A549 (cell line): ENCODE measurements around the gene ARPC5L. TPM values are rescaled to one million over a fixed set of nuclear protein-coding genes. Genes with fewer than 3 reads are reported as not detected.

Source experiments
- ATAC-seq, 2 experiments: fragments of 200-7000 bp in 1 of 2; fragments of >200 bp in 1 of 2; cut with Nextera tagmentation in 1 of 2; cut with Tn5 transposase in 1 of 2; 3 replicates each; pipeline versions ENCODE4 v1.8.0 to v1.9.1; 2018 to 2020; ENCODE audit warnings: mild to moderate bottlenecking in 1 of 2, moderate library complexity in 1 of 2
- CTCF ChIA-PET: fragments of 300-600 bp; sonication (Branson Sonifier 250); formaldehyde crosslinking; extraction: SDS; loops from one replicate; lab custom pipeline; 2021; ENCODE audit warnings: antibody characterized with exemption, inconsistent platforms; lab: Yijun Ruan, JAX
- POLR2A ChIA-PET: fragments of 350-600 bp; formaldehyde crosslinking; extraction: SDS; loops from one replicate; lab custom pipeline; 2021; ENCODE audit warnings: antibody characterized with exemption, inconsistent platforms; lab: Yijun Ruan, JAX
- DNase-seq, 2 experiments: peaks; one replicate each; pipeline versions ENCODE4 v3.0.0 to v3.0.0-alpha.2; 2011 to 2016; ENCODE audit warnings: low read depth in 1 of 2, low spot score in 1 of 2
- FAIRE-seq: peaks from 2 replicates; lab custom pipeline; 2011; peaks lifted over from hg19 to GRCh38; lab: Jason Lieb, UNC
- H3K27ac ChIP-seq, 2 experiments: fragments of >200 bp; sonication (Bioruptor Twin); formaldehyde crosslinking; 3 replicates each; pipeline ENCODE4 v1.5.1; 2016 to 2017
- H3K4me1 ChIP-seq: fragments of >200 bp; sonication (Bioruptor Twin); formaldehyde crosslinking; 3 replicates; pipeline ENCODE4 v1.6.1; 2016
- H3K4me2 ChIP-seq: fragments of >200 bp; sonication (Bioruptor Twin); formaldehyde crosslinking; 3 replicates; pipeline ENCODE4 v1.6.1; 2016
- H3K4me3 ChIP-seq: fragments of >200 bp; sonication (Bioruptor Twin); formaldehyde crosslinking; 3 replicates; pipeline ENCODE4 v1.5.1; 2016
- H3K9me3 ChIP-seq: fragments of >200 bp; sonication (Bioruptor Twin); formaldehyde crosslinking; 3 replicates; pipeline ENCODE4 v1.6.1; 2016
- BHLHE40 ChIP-seq: IDR thresholded peaks from 2 replicates; pipeline ENCODE4 v1.6.1; 2012; ENCODE audit warnings: low read depth, low read length, inconsistent platforms
- CEBPB ChIP-seq, 2 experiments: fragments of >200 bp in 1 of 2; sonication (Bioruptor Twin) in 1 of 2; formaldehyde crosslinking in 1 of 2; IDR thresholded peaks; 2 replicates each; pipeline ENCODE4 v1.6.1; 2012 to 2016
- ESRRA ChIP-seq: fragments of 150-350 bp; IDR thresholded peaks from 2 replicates; pipeline ENCODE4 v1.6.1; 2014; ENCODE audit warnings: mild to moderate bottlenecking, low read length, borderline replicate concordance
- FOSB ChIP-seq: fragments of 250-450 bp; sonication (Bioruptor Pico); IDR thresholded peaks from 2 replicates; pipeline ENCODE4 v1.5.0; 2020; ENCODE audit warnings: mild to moderate bottlenecking, moderate library complexity
- HMGXB4 ChIP-seq: fragments of 250-450 bp; sonication (Bioruptor Pico); IDR thresholded peaks from 2 replicates; pipeline ENCODE4 v1.5.0; 2021; ENCODE audit warnings: mild to moderate bottlenecking, moderate library complexity, borderline replicate concordance
- HOXA7 ChIP-seq: fragments of 250-450 bp; sonication (Bioruptor Pico); IDR thresholded peaks from 2 replicates; pipeline ENCODE4 v1.5.0; 2020; ENCODE audit warnings: mild to moderate bottlenecking, moderate library complexity
- HOXB5 ChIP-seq: fragments of 250-450 bp; sonication (Bioruptor Pico); IDR thresholded peaks from 2 replicates; pipeline ENCODE4 v1.5.0; 2020; ENCODE audit warnings: mild to moderate bottlenecking, moderate library complexity
- MAFK ChIP-seq: fragments of 450-650 bp; IDR thresholded peaks from 2 replicates; pipeline ENCODE4 v1.6.1; 2014; ENCODE audit not compliant: partially characterized antibody
- PHF8 ChIP-seq: fragments of 200-600 bp; sonication (generic); IDR thresholded peaks from 2 replicates; pipeline ENCODE4 v1.6.1; 2016; ENCODE audit warnings: low read depth, mild to moderate bottlenecking, antibody characterized with exemption, moderate library complexity, borderline replicate concordance
- POLR2AphosphoS2 ChIP-seq: conservative IDR thresholded peaks from 2 replicates; pipeline ENCODE4 v1.6.1; 2012; ENCODE audit warnings: low read length, improper control_type of control experiment, inconsistent platforms
- RAD21 ChIP-seq, 2 experiments: fragments of >200 bp in 1 of 2; sonication (Bioruptor Twin) in 1 of 2; formaldehyde crosslinking in 1 of 2; IDR thresholded peaks in 1 of 2; conservative IDR thresholded peaks in 1 of 2; 2 replicates in 1 of 2; 3 replicates in 1 of 2; pipeline ENCODE4 v1.6.1; 2012 to 2018; ENCODE audit warnings: inconsistent platforms in 1 of 2
- RARB ChIP-seq: fragments of 250-450 bp; sonication (Bioruptor Pico); IDR thresholded peaks from 2 replicates; pipeline ENCODE4 v1.8.0; 2021; ENCODE audit warnings: mild to moderate bottlenecking, moderate library complexity
- RCOR1 ChIP-seq: fragments of 150-350 bp; IDR thresholded peaks from 2 replicates; pipeline ENCODE4 v1.6.1; 2014; ENCODE audit warnings: antibody characterized with exemption, low read length, low read depth
- REST ChIP-seq: fragments of 200-600 bp; sonication (generic); IDR thresholded peaks from 2 replicates; pipeline ENCODE4 v1.6.1; 2016; ENCODE audit warnings: antibody characterized with exemption, mild to moderate bottlenecking, moderate library complexity
- RNF2 ChIP-seq: fragments of 200-600 bp; sonication (generic); IDR thresholded peaks from 2 replicates; pipeline ENCODE4 v1.6.1; 2016; ENCODE audit warnings: low read depth, mild to moderate bottlenecking, antibody characterized with exemption, moderate library complexity, borderline replicate concordance
- USF2 ChIP-seq: fragments of 450-650 bp; IDR thresholded peaks from 2 replicates; pipeline ENCODE4 v1.6.1; 2014; ENCODE audit warnings: antibody characterized with exemption
- ZC3H11A ChIP-seq: fragments of 450-650 bp; IDR thresholded peaks from 2 replicates; pipeline ENCODE4 v1.6.1; 2014; ENCODE audit warnings: antibody characterized with exemption, mild to moderate bottlenecking
- ZNF302 ChIP-seq: fragments of 250-450 bp; sonication (Bioruptor Pico); IDR thresholded peaks from 2 replicates; pipeline ENCODE4 v1.9.0; 2021; ENCODE audit warnings: inconsistent platforms, mild to moderate bottlenecking, moderate library complexity
- ZSCAN20 ChIP-seq: fragments of 250-450 bp; sonication (Bioruptor Pico); IDR thresholded peaks from 2 replicates; pipeline ENCODE4 v1.8.0; 2022; ENCODE audit warnings: mild to moderate bottlenecking, moderate library complexity
- WGBS: methylation state at CpG from one replicate; pipeline ENCODE4 v1.1.6; 2017; ENCODE audit errors: missing lambda C conversion rate; 5-methylcytosine and 5-hydroxymethylcytosine counted together
- polyA plus RNA-seq, 4 experiments: library from polyadenylated mRNA; depleted of rRNA in 3 of 4; stranded (reverse); fragments of >200 nt; fragmentation: RNase III in 1 of 4; extraction: RNeasy Plus Mini Kit Qiagen cat#74134 plus additional on column Dnase treatment in 1 of 4; gene quantifications; 2 replicates in 3 of 4; 3 replicates in 1 of 4; pipeline ENCODE4 v1.2.3, GENCODE V29; 2011 to 2017

Gene ARPC5L
- polyA plus RNA-seq, 2 of the 4 experiments (the other 2 are of a cell fraction) = 59.4 to 62.8 TPM

GRCh38 chr9:124818431-124819281 is 43.3 kb upstream of the ARPC5L start (continued):
- peak; percentile 30; the same call in 1 of the 2 replicates for TF ChIP-seq USF2
- TF ChIP-seq, all 56 proteins: peak for 8

- Histone ChIP-seq H3K4me3 (no peak overlapping the region), H3K27ac (peak overlapping the region in 1 of 2 experiments; percentile 4; a peak in 1 of 6 replicates), H3K4me2 (no peak overlapping the region), H3K4me1 (peaks cover 16% of the 10 kb centered on the region), H3K9me3 (no peaks in the 10 kb centered on the region)
- DNase-seq = no peak
- TF ChIP-seq REST (no peak), ZC3H11A (no peak), HMGXB4 (CRISPR knock-in tag) (no peak), RARB (no peak), ZSCAN20 (no peak), ZNF302 (no peak), POLR2AphosphoS2 (no peak), ESRRA (no peak), PHF8 (no peak), CEBPB (IDR thresholded peaks at IDR 0.05) (no peak), BHLHE40 (no peak), FOSB (CRISPR knock-in tag) (no peak), RAD21 (conservative IDR thresholded peaks at IDR 0.05 in 1 of 2, IDR thresholded peaks at IDR 0.05 in 1 of 2) (no peak), HOXA7 (no peak), HOXB5 (CRISPR knock-in tag) (no peak), RCOR1 (no peak), MAFK (no peak), RNF2 (no peak)
- CTCF ChIA-PET = interaction anchor here (3.7 to 40.0 kb wide), 3 partner anchors 20 to 45 kb away, joined by 27 to 785 read pairs (median 53); partner anchors contain the start of genes NR6A1, OLFML2A and WDR38
- 90% methylated on average over 12 of the region's 12 CpGs for WGBS
- no peak for FAIRE-seq
- ATAC-seq = no peak
- POLR2A ChIA-PET = no interaction called here
Observed at GRCh38 chr9:124820698-124821623, 41.0 kb upstream of the ARPC5L start.
